ENCODE results near the gene OR1A2. TPM values are rescaled to one million over a fixed set of nuclear protein-coding genes. Genes with fewer than 3 reads are reported as not detected.

OR1A2 gene
- total RNA-seq: not detected

GRCh38 chr17:3197219-3197618, at the start of gene OR1A2:
Gene OR1A2 (plus strand): TSS chr17:3197519. CDS start chr17:3197519, 0 bp downstream.

GRCh38 chr17:3207367-3207766, 10.0 kb downstream of the OR1A2 start, which contains the start of gene OR1A1:
Gene OR1A1 (plus strand): TSS chr17:3207667. CDS start chr17:3215621, 7,954 bp downstream.

Other genes with a start within 250 kb of the OR1A2 start
- gene OR1D5, start 133.9 kb upstream of the OR1A2 start, total RNA-seq: not detected
- not detected for gene OR1D2, start 93.1 kb upstream of the OR1A2 start, total RNA-seq
- not detected for gene OR1G1, start 70.0 kb upstream of the OR1A2 start, total RNA-seq
- not detected for gene OR1A1, start 10.1 kb downstream of the OR1A2 start, total RNA-seq
- gene OR3A1, start 100.8 kb downstream of the OR1A2 start, total RNA-seq: under 1 TPM; 0.26 to 0.30 TPM
- 1 to 10 TPM; 2.0 to 2.7 TPM for gene OR3A2, start 188.8 kb downstream of the OR1A2 start, total RNA-seq
- gene OR1E1, start 200.9 kb downstream of the OR1A2 start, total RNA-seq: not detected
- not detected for gene OR3A3, start 213.9 kb downstream of the OR1A2 start, total RNA-seq
- not detected for gene OR1E2, start 236.3 kb downstream of the OR1A2 start, total RNA-seq

Measured in activated naive CD4-positive, alpha-beta T cell treated with anti-CD3 and anti-CD28 coated beads, Interleukin-2, amount 10 ng/mL, durations not matched to agents 5 hours and 36 hours (primary cell).